Measurements from ENCODE around the gene CHRNA5.
"Not testable (repeated sequence)": the region's sequence is repeated elsewhere in the genome, so short reads cannot be mapped to it uniquely, and the experiment has no call there.

Gene CHRNA5

GRCh38 chr15:78565097-78565950 is at the start of gene CHRNA5:
Gene CHRNA5, plus strand, starts transcription at chr15:78565520. Its CDS starts 200 bp downstream, at chr15:78565720.
- peak; percentile 91 for DNase-seq (ENCODE audit: low spot score)

GRCh38 chr15:78520035-78520434 is 45.3 kb upstream of the CHRNA5 start:
- not testable (repeated sequence) for DNase-seq (ENCODE audit: low spot score)

- no peak for DNase-seq (ENCODE audit: low spot score)
These were observed 41.1 kb upstream of the CHRNA5 start for GRCh38 chr15:78524230-78524629.

- DNase-seq (ENCODE audit: low spot score): no peak
These were observed 38.0 kb upstream of the CHRNA5 start for GRCh38 chr15:78527325-78527724.

- no peak for DNase-seq (ENCODE audit: low spot score)
These were observed 32.0 kb upstream of the CHRNA5 start for GRCh38 chr15:78533331-78533730.

GRCh38 chr15:78536134-78536533 is 29.2 kb upstream of the CHRNA5 start:
- DNase-seq (ENCODE audit: low spot score): no peak

GRCh38 chr15:78537266-78537905 is 27.9 kb upstream of the CHRNA5 start:
- DNase-seq (ENCODE audit: low spot score): no peak

- DNase-seq (ENCODE audit: low spot score): no peak
These were observed 27.0 kb upstream of the CHRNA5 start for GRCh38 chr15:78538358-78538757.

GRCh38 chr15:78539464-78540140 is 25.7 kb upstream of the CHRNA5 start:
- DNase-seq (ENCODE audit: low spot score): not testable (repeated sequence)

GRCh38 chr15:78540141-78540870 is 25.0 kb upstream of the CHRNA5 start, which contains the start of gene PSMA4:
Gene PSMA4, plus strand, starts transcription at chr15:78540444. Its CDS starts 1,484 bp downstream, at chr15:78541928.
- DNase-seq (ENCODE audit: low spot score): peak; percentile 95

- no peak for DNase-seq (ENCODE audit: low spot score)
These were observed 24.2 kb upstream of the CHRNA5 start for GRCh38 chr15:78540871-78541743.

- no peak for DNase-seq (ENCODE audit: low spot score)
These were observed 23.6 kb upstream of the CHRNA5 start for GRCh38 chr15:78541744-78542034.

GRCh38 chr15:78542647-78543046 is 22.7 kb upstream of the CHRNA5 start:
- no peak for DNase-seq (ENCODE audit: low spot score)

GRCh38 chr15:78550194-78550593 is 15.1 kb upstream of the CHRNA5 start:
- no peak for DNase-seq (ENCODE audit: low spot score)

GRCh38 chr15:78550815-78551214 is 14.5 kb upstream of the CHRNA5 start:
- DNase-seq (ENCODE audit: low spot score): no peak

- no peak for DNase-seq (ENCODE audit: low spot score)
These were observed 13.4 kb upstream of the CHRNA5 start for GRCh38 chr15:78551902-78552301.

- DNase-seq (ENCODE audit: low spot score): no peak
These were observed 12.7 kb upstream of the CHRNA5 start for GRCh38 chr15:78552597-78552996.

- not testable (repeated sequence) for DNase-seq (ENCODE audit: low spot score)
These were observed 5.1 kb upstream of the CHRNA5 start for GRCh38 chr15:78560201-78560600.

GRCh38 chr15:78561490-78561889 is 3.8 kb upstream of the CHRNA5 start:
- DNase-seq (ENCODE audit: low spot score): no peak

GRCh38 chr15:78563092-78563491 is 2.2 kb upstream of the CHRNA5 start:
- no peak for DNase-seq (ENCODE audit: low spot score)

GRCh38 chr15:78564743-78565096 is 600 bp upstream of the CHRNA5 start:
- DNase-seq (ENCODE audit: low spot score): no peak
